Regular cardiac myocyte (primary cell): ENCODE measurements around the gene ARGLU1. TPM values are rescaled to one million over a fixed set of nuclear protein-coding genes. Genes with fewer than 3 reads are reported as not detected.

Experiments
- total RNA-seq: library from RNA; depleted of rRNA; stranded (reverse); fragments of >200 nt; gene quantifications from 2 replicates; pipeline ENCODE4 v1.2.3, GENCODE V29; 2014

ARGLU1 gene, protein sequence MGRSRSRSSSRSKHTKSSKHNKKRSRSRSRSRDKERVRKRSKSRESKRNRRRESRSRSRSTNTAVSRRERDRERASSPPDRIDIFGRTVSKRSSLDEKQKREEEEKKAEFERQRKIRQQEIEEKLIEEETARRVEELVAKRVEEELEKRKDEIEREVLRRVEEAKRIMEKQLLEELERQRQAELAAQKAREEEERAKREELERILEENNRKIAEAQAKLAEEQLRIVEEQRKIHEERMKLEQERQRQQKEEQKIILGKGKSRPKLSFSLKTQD
- 29.3 and 31.6 TPM in 2 replicates for total RNA-seq

DNA sequence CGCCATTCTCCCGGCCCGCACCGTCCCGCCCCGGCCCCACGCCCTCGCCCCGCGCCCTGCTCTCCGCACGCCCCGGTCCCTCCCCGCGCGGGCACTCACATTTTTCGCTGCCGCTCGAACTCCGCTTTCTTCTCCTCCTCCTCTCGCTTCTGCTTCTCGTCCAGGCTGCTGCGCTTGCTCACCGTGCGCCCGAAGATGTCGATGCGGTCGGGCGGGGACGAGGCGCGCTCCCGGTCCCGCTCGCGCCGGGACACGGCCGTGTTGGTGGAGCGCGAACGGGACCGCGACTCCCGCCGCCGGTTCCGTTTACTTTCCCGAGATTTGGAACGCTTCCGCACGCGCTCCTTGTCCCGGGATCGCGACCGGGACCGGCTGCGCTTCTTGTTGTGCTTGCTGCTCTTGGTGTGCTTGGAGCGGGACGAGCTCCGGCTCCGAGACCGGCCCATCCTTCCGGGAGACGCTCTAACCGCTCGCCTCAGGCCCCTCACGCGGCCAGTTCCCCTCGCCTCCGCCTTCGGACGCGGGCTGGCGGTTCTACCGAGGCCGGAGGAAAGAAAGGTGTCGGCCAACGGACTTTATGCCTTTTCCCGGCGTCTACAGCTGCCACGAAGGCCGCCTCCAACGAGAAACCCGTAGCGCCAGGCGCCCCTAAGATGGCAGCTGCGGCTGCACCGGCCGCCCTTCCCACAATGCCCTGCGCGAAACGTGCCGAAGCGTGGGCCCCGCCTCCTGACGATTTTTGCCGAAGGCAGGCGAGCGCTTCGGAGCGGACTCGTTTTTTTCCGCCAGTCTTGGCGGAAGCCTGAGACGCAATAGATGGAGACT, at the start of gene ARGLU1:
TSS of gene ARGLU1 (minus strand) at position 664 of the 825 bp plus-strand sequence. CDS start at position 446, 218 bp downstream.

DNA sequence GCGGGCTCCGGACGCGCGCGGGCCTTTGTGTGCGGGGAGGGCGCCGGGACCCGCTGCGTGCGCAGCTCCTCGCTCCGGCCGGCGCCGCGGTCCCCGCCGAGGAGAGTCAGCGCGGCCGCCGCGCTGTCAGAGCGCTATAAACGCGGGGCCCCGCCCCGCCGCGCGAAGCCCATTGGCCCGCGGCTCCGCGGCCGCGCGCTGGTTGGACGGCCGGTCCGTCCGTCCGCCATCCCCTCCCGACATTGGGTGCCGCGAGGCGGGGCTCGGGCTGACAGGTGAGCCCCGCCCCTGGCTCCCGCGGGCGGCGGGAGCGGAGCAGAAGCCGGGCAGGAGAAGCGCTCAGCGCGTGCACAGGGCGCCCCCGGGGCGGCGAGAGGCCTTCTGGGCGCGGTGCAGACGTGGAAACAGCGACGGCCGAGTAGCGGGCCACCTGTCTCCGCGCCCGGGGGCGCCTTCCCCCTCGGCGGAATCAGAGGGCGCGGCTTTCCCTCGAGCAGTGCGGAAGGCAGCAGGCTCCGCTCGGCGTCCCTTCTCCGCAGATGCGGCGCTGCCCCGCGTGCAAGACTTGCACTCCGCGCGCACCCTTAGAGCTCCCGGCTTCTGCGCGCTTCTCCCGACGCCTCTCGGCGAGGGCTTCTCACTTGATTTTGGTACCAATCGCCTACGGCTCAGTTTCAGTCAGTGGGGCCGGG, 32.2 kb downstream of the ARGLU1 start, which contains the start of gene EFNB2:
TSS of gene EFNB2 (minus strand) at position 111 of the 692 bp plus-strand sequence. CDS start 698 bp downstream, outside the sequence.

Other genes with a start within 250 kb of the ARGLU1 start
- 0.85 and 1.2 TPM in 2 replicates for gene EFNB2, start 32.5 kb downstream of the ARGLU1 start, total RNA-seq